Upper lobe of right lung (tissue), 1 donor: ENCODE data around the gene FAM50A. TPM values are rescaled to one million over a fixed set of nuclear protein-coding genes. Genes with fewer than 3 reads are reported as not detected.

Experiments used
- ATAC-seq: fragments of 200-7000 bp; cut with Tn5 transposase; one replicate; pipeline ENCODE4 v1.9.1; 2020; ENCODE audit warnings: mild to moderate bottlenecking, moderate library complexity
- DNase-seq: peaks from one replicate; pipeline ENCODE4 v3.0.0-alpha.2; 2020
- H3K27ac ChIP-seq: fragments of 200-600 bp; one replicate; pipeline ENCODE4 v1.8.0; 2022
- H3K27me3 ChIP-seq: fragments of 200-600 bp; one replicate; pipeline ENCODE4 v1.8.0; 2022; ENCODE audit warnings: mild to moderate bottlenecking
- H3K36me3 ChIP-seq: fragments of 200-600 bp; one replicate; pipeline ENCODE4 v1.8.0; 2022
- H3K4me1 ChIP-seq: fragments of 200-600 bp; one replicate; pipeline ENCODE4 v1.8.0; 2022
- H3K4me3 ChIP-seq: fragments of 200-600 bp; one replicate; pipeline ENCODE4 v1.8.0; 2022; ENCODE audit warnings: mild to moderate bottlenecking
- H3K9me3 ChIP-seq: fragments of 200-600 bp; one replicate; pipeline ENCODE4 v1.8.0; 2022
- CTCF ChIP-seq: fragments of 200-600 bp; IDR thresholded peaks from one replicate; pipeline ENCODE4 v1.8.0; 2022; ENCODE audit warnings: antibody characterized with exemption
- intact Hi-C: fragments of 100-400 bp; cut with DNase I; formaldehyde crosslinking; loops from one replicate; pipeline ENCODE4 v1.11.0; 2022
- total RNA-seq: library from RNA; stranded (reverse); fragmentation: NEBNext Ultra II Directional; extraction: Animal tissue kit (Norgen Biotek cat#: 25700); gene quantifications from one replicate; pipeline ENCODE4 v1.2.1, GENCODE V29; 2021
- donor health status: DM: no; HTN: yes; CAD: no; lungs with severe emphysema.

FAM50A gene
- total RNA-seq, 1 donor from 2014 or later: 82.0 TPM

DNA sequence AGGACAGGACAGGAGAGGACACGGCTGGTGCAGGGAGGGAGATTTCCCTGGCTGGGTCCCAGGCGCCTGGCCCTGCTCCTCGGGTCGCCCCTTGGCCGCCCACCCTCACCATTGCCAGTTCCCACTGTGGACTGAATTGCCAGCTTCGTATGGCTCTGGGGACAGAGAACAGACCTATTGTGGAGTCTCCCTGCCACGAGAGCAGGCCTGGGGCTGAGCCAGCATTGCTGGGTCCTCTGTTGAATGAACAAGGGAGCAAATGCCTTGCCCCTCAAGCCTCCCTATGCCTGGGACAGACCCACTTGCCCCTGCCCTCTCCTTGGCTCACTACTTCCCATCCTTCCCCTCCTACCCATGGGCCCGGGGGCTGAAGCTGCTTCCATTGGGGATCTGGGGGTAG is 18.5 kb downstream of the FAM50A start:
- intact Hi-C loops: no loop called here
- no peak for TF ChIP-seq CTCF
- Histone ChIP-seq H3K27ac (no peak overlapping the region), H3K36me3 (no peaks in the 10 kb centered on the region), H3K27me3 (no peaks in the 10 kb centered on the region), H3K4me3 (no peak overlapping the region), H3K9me3 (no peaks in the 10 kb centered on the region), H3K4me1 (no peaks in the 10 kb centered on the region)
- DNase-seq (no peak), ATAC-seq (no peak)

DNA sequence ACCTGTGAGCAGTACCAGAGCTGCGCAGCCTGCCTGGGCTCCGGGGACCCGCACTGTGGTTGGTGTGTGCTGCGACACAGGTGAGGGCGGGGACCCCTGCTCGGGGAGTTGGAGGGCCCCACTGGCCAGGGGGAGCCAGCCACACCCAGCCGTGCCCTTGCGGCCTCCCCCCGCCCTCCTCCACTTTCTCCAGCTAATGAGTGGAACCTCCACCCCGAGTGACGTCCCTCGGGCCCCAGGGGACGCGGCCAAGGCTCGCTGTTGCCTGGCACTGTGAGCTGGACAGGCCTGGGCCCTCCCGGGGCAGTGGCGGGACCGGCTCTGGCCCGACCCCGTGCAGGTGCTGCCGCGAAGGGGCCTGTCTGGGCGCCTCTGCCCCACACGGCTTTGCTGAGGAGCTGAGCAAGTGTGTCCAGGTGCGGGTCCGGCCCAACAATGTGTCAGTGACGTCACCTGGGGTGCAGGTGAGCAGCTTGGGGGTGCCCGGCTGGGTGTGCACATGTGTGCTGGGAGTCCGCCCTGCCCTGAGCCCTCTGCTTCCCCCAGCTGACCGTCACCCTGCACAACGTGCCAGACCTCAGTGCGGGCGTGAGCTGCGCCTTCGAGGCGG is 19.8 kb downstream of the FAM50A start:
- no peaks in the 10 kb centered on the region for H3K9me3 ChIP-seq
- H3K27ac ChIP-seq: no peak overlapping the region
- H3K4me1 ChIP-seq: no peaks in the 10 kb centered on the region
- ATAC-seq (no peak), DNase-seq (no peak)
- intact Hi-C loops: no loop called here
- TF ChIP-seq CTCF: no peak
- no peaks in the 10 kb centered on the region for H3K36me3 ChIP-seq
- H3K27me3 ChIP-seq: no peaks in the 10 kb centered on the region
- H3K4me3 ChIP-seq: no peak overlapping the region

DNA sequence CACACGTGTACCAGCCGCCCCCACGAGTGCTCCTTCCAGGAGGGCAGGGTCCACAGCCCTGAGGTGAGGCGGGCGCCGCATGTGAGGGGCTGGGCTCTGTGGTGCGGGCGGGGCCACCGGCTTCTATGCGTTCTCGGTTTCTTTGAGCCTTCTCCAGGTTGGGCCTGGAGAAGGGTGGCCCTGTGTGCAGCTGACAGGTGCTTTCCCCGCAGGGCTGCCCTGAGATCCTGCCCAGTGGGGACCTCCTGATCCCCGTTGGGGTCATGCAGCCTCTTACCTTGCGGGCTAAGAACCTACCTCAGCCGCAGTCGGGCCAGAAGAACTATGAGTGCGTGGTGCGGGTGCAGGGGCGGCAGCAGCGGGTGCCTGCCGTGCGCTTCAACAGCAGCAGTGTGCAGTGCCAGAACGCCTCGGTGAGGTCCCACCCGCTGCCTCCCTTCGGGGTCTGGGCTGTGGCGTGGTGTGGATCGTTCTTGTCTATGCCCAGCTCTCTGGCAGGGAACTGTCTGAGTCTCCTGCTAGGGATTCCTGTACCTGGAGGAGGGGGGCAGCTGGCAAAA is 20.9 kb downstream of the FAM50A start:
- no peak overlapping the region for H3K27ac ChIP-seq
- H3K4me1 ChIP-seq: no peaks in the 10 kb centered on the region
- H3K4me3 ChIP-seq: no peak overlapping the region
- TF ChIP-seq CTCF: no peak
- no peak for ATAC-seq
- H3K36me3 ChIP-seq: no peaks in the 10 kb centered on the region
- DNase-seq: no peak
- no peaks in the 10 kb centered on the region for H3K9me3 ChIP-seq
- intact Hi-C loops: no loop called here
- H3K27me3 ChIP-seq: no peaks in the 10 kb centered on the region

DNA sequence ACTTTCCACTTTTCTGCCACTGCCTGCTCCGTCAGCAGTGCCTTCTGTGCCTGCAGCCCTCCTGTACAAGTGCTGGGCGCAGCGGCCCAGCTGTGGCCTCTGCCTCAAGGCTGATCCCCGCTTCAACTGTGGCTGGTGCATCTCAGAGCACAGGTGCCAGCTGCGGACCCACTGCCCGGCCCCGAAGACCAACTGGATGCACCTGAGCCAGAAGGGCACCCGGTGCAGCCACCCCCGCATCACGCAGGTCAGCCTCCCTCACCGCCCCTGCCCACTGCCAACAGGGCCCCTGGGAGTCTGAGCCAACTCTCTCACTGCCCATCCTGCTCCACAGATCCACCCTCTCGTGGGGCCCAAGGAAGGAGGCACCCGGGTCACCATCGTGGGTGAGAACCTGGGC is 21.7 kb downstream of the FAM50A start:
- H3K4me1 ChIP-seq: no peaks in the 10 kb centered on the region
- ATAC-seq: no peak
- no peak for DNase-seq
- H3K36me3 ChIP-seq: peaks cover 5% of the 10 kb centered on the region
- TF ChIP-seq CTCF: no peak
- H3K27me3 ChIP-seq: no peaks in the 10 kb centered on the region
- no peak overlapping the region for H3K27ac ChIP-seq
- intact Hi-C loops: no loop called here
- no peak overlapping the region for H3K4me3 ChIP-seq
- H3K9me3 ChIP-seq: no peaks in the 10 kb centered on the region

GRCh38 chrX:154466036-154466435 is 22.1 kb downstream of the FAM50A start:
- intact Hi-C loops: no loop called here
- Histone ChIP-seq H3K4me3 (no peak overlapping the region), H3K4me1 (no peaks in the 10 kb centered on the region), H3K27ac (no peak overlapping the region), H3K9me3 (no peaks in the 10 kb centered on the region), H3K27me3 (no peaks in the 10 kb centered on the region), H3K36me3 (peaks cover 5% of the 10 kb centered on the region)
- DNase-seq (no peak), ATAC-seq (no peak)
- TF ChIP-seq CTCF: no peak

- no peak for TF ChIP-seq CTCF
- ATAC-seq (no peak), DNase-seq (no peak)
- intact Hi-C loops: no loop called here
- Histone ChIP-seq H3K4me1 (no peaks in the 10 kb centered on the region), H3K36me3 (peaks cover 5% of the 10 kb centered on the region), H3K9me3 (no peaks in the 10 kb centered on the region), H3K27me3 (no peaks in the 10 kb centered on the region), H3K4me3 (no peak overlapping the region), H3K27ac (no peak overlapping the region)
Measured at GRCh38 chrX:154466907-154467306, 23.0 kb downstream of the FAM50A start.
